ENCODE results near the gene EEF2. TPM values are rescaled to one million over a fixed set of nuclear protein-coding genes. Genes with fewer than 3 reads are reported as not detected.

EEF2 gene
- total and polyA plus RNA-seq, 2 donors from 2014 or later, result 1,520 to 1,813 TPM

- H3K27me3 ChIP-seq (ENCODE audit: control insufficient read depth, insufficient read depth, low read length), result no peaks in the 10 kb centered on the region
- peaks cover 11 to 29% (median 25%) of the 10 kb centered on the region in 3 donors for H3K4me1 ChIP-seq (ENCODE audit: control insufficient read depth in 2 of 3, insufficient read depth in 2 of 3, low read depth in 1 of 3, low read length in 3 of 3)
- TF ChIP-seq CTCF (IDR thresholded peaks at IDR 0.05; ENCODE audit: borderline replicate concordance, extremely low read depth, insufficient read depth), result no peak
- DNase-seq (peak in 2 of 5 donors; percentile 48 to 85), FAIRE-seq (no peak)
- H3K27ac ChIP-seq (ENCODE audit: low read depth in 2 of 2, low read length in 2 of 2), result peak overlapping the region; percentile 96
- intact Hi-C loops (cut with DNase I), result no loop called here
- peak overlapping the region; percentile 76 to 100 (median 99) for H3K4me3 ChIP-seq (ENCODE audit: low read length in 3 of 3)
- H3K9me3 ChIP-seq (ENCODE audit: control insufficient read depth in 2 of 3, insufficient read depth in 1 of 3, low read length in 3 of 3), result no peaks in the 10 kb centered on the region
- H3K9ac ChIP-seq (ENCODE audit: low read length in 3 of 3), result peak overlapping the region; percentile 83 to 100 (median 98)
- H3K36me3 ChIP-seq (ENCODE audit: control insufficient read depth in 2 of 3, insufficient read depth in 3 of 3, low read length in 3 of 3), result peaks cover 4 to 56% (median 39%) of the 10 kb centered on the region in 3 donors
Observed at GRCh38 chr19:3983936-3984583, 1.2 kb downstream of the EEF2 start.

- TF ChIP-seq CTCF (IDR thresholded peaks at IDR 0.05; ENCODE audit: borderline replicate concordance, extremely low read depth, insufficient read depth), result no peak
- H3K4me3 ChIP-seq (ENCODE audit: low read length in 3 of 3), result peak overlapping the region in 2 of 3 donors; percentile 76 to 100
- H3K27me3 ChIP-seq (ENCODE audit: control insufficient read depth, insufficient read depth, low read length), result no peaks in the 10 kb centered on the region
- peaks cover 11 to 29% (median 25%) of the 10 kb centered on the region in 3 donors for H3K4me1 ChIP-seq (ENCODE audit: control insufficient read depth in 2 of 3, insufficient read depth in 2 of 3, low read depth in 1 of 3, low read length in 3 of 3)
- FAIRE-seq (no peak), DNase-seq (no peak)
- no peaks in the 10 kb centered on the region for H3K9me3 ChIP-seq (ENCODE audit: control insufficient read depth in 2 of 3, insufficient read depth in 1 of 3, low read length in 3 of 3)
- intact Hi-C loops (cut with DNase I), result no loop called here
- H3K27ac ChIP-seq (ENCODE audit: low read depth in 2 of 2, low read length in 2 of 2), result peak overlapping the region; percentile 69 to 96
- peak overlapping the region in 2 of 3 donors; percentile 83 to 100 for H3K9ac ChIP-seq (ENCODE audit: low read length in 3 of 3)
- peaks cover 4 to 58% (median 41%) of the 10 kb centered on the region in 3 donors for H3K36me3 ChIP-seq (ENCODE audit: control insufficient read depth in 2 of 3, insufficient read depth in 3 of 3, low read length in 3 of 3)
Observed at GRCh38 chr19:3983542-3983914, 1.7 kb downstream of the EEF2 start.

GRCh38 chr19:3982701-3983541 is 2.3 kb downstream of the EEF2 start:
- DNase-seq, result peak in 1 of 5 donors; percentile 48
- peaks cover 11 to 29% (median 25%) of the 10 kb centered on the region in 3 donors for H3K4me1 ChIP-seq (ENCODE audit: control insufficient read depth in 2 of 3, insufficient read depth in 2 of 3, low read depth in 1 of 3, low read length in 3 of 3)

More at GRCh38 chr19:3982701-3983541, 2.3 kb downstream of the EEF2 start:
- Histone ChIP-seq H3K9me3 (ENCODE audit: control insufficient read depth in 2 of 3, insufficient read depth in 1 of 3, low read length in 3 of 3) (no peaks in the 10 kb centered on the region), H3K36me3 (ENCODE audit: control insufficient read depth in 2 of 3, insufficient read depth in 3 of 3, low read length in 3 of 3) (peaks cover 4 to 63% (median 45%) of the 10 kb centered on the region in 3 donors), H3K27ac (ENCODE audit: low read depth in 2 of 2, low read length in 2 of 2) (no peak overlapping the region), H3K4me3 (ENCODE audit: low read length in 3 of 3) (peak overlapping the region in 1 of 3 donors; percentile 76), H3K27me3 (ENCODE audit: control insufficient read depth, insufficient read depth, low read length) (no peaks in the 10 kb centered on the region), H3K9ac (ENCODE audit: low read length in 3 of 3) (no peak overlapping the region)
- FAIRE-seq, result no peak
- intact Hi-C loops (cut with DNase I), result no loop called here
- no peak for TF ChIP-seq CTCF (IDR thresholded peaks at IDR 0.05; ENCODE audit: borderline replicate concordance, extremely low read depth, insufficient read depth)
